ENCODE results near the gene FRRS1L. TPM values are rescaled to one million over a fixed set of nuclear protein-coding genes. Genes with fewer than 3 reads are reported as not detected.

The FRRS1L gene
- total RNA-seq, 1 experiment from 2014 or later, result not detected

- DNase-seq, result no peak
- H3K4me1 Mint-ChIP-seq (ENCODE audit: low read depth, unreplicated experiment), result no peaks in the 10 kb centered on the region
- no peaks in the 10 kb centered on the region for H3K9me3 Mint-ChIP-seq (ENCODE audit: low read depth, unreplicated experiment)
- no peak for TF ChIP-seq CTCF (IDR thresholded peaks at IDR 0.05; ENCODE audit: unreplicated experiment)
- H3K4me3 Mint-ChIP-seq (ENCODE audit: low read depth, unreplicated experiment), result no peak overlapping the region
- no TSS peak for BruUV-seq (replicated peaks)
- no peaks in the 10 kb centered on the region for H3K36me3 Mint-ChIP-seq (ENCODE audit: insufficient read depth, unreplicated experiment)
- CTCF ChIA-PET, result interaction anchor here (0.6 kb wide), 1 partner anchor 50 kb away, joined by 5 read pairs; no protein-coding TSS in a partner anchor
- no peak overlapping the region for H3K27ac Mint-ChIP-seq (ENCODE audit: unreplicated experiment)
- no peaks in the 10 kb centered on the region for H3K27me3 Mint-ChIP-seq (ENCODE audit: unreplicated experiment)
- intact Hi-C loops (cut with micrococcal nuclease; ENCODE audit: unreplicated experiment), result no loop called here
Measured at GRCh38 chr9:109150925-109151545, 16.0 kb downstream of the FRRS1L start.

- intact Hi-C loops (cut with micrococcal nuclease; ENCODE audit: unreplicated experiment), result no loop called here
- BruUV-seq (replicated peaks), result no TSS peak
- Mint-ChIP-seq H3K4me1 (ENCODE audit: low read depth, unreplicated experiment) (no peaks in the 10 kb centered on the region), H3K27me3 (ENCODE audit: unreplicated experiment) (no peaks in the 10 kb centered on the region), H3K27ac (ENCODE audit: unreplicated experiment) (no peak overlapping the region), H3K9me3 (ENCODE audit: low read depth, unreplicated experiment) (no peaks in the 10 kb centered on the region), H3K4me3 (ENCODE audit: low read depth, unreplicated experiment) (no peak overlapping the region), H3K36me3 (ENCODE audit: insufficient read depth, unreplicated experiment) (no peaks in the 10 kb centered on the region)
- DNase-seq, result no peak
- CTCF ChIA-PET, result no interaction called here
- no peak for TF ChIP-seq CTCF (IDR thresholded peaks at IDR 0.05; ENCODE audit: unreplicated experiment)
Measured at GRCh38 chr9:109149722-109150121, 17.3 kb downstream of the FRRS1L start.

- no TSS peak for BruUV-seq (replicated peaks)
- H3K27me3 Mint-ChIP-seq (ENCODE audit: unreplicated experiment), result no peaks in the 10 kb centered on the region
- no peak overlapping the region for H3K4me3 Mint-ChIP-seq (ENCODE audit: low read depth, unreplicated experiment)
- intact Hi-C loops (cut with micrococcal nuclease; ENCODE audit: unreplicated experiment), result no loop called here
- H3K4me1 Mint-ChIP-seq (ENCODE audit: low read depth, unreplicated experiment), result no peaks in the 10 kb centered on the region
- TF ChIP-seq CTCF (IDR thresholded peaks at IDR 0.05; ENCODE audit: unreplicated experiment), result no peak
- no peaks in the 10 kb centered on the region for H3K36me3 Mint-ChIP-seq (ENCODE audit: insufficient read depth, unreplicated experiment)
- CTCF ChIA-PET, result no interaction called here
- DNase-seq, result no peak
- no peaks in the 10 kb centered on the region for H3K9me3 Mint-ChIP-seq (ENCODE audit: low read depth, unreplicated experiment)
- no peak overlapping the region for H3K27ac Mint-ChIP-seq (ENCODE audit: unreplicated experiment)
Measured at GRCh38 chr9:109149089-109149488, 18.0 kb downstream of the FRRS1L start.

GRCh38 chr9:109145051-109145450 lies 22.0 kb downstream of the FRRS1L start:
- intact Hi-C loops (cut with micrococcal nuclease; ENCODE audit: unreplicated experiment), result no loop called here
- Mint-ChIP-seq H3K27ac (ENCODE audit: unreplicated experiment) (no peak overlapping the region), H3K27me3 (ENCODE audit: unreplicated experiment) (no peaks in the 10 kb centered on the region), H3K9me3 (ENCODE audit: low read depth, unreplicated experiment) (no peaks in the 10 kb centered on the region), H3K36me3 (ENCODE audit: insufficient read depth, unreplicated experiment) (no peaks in the 10 kb centered on the region), H3K4me1 (ENCODE audit: low read depth, unreplicated experiment) (no peaks in the 10 kb centered on the region), H3K4me3 (ENCODE audit: low read depth, unreplicated experiment) (no peak overlapping the region)
- no peak for DNase-seq
- BruUV-seq (replicated peaks), result no TSS peak
- CTCF ChIA-PET, result no interaction called here
- no peak for TF ChIP-seq CTCF (IDR thresholded peaks at IDR 0.05; ENCODE audit: unreplicated experiment)
